ENCODE measurements around the gene MUC22.

- TF ChIP-seq RAD21 (IDR thresholded peaks at IDR 0.05; ENCODE audit: low read length) (no peak), CTCF (conservative IDR thresholded peaks at IDR 0.05; ENCODE audit: low read depth, low read length) (no peak), ELK1 (IDR thresholded peaks at IDR 0.05; ENCODE audit: borderline replicate concordance, low read depth, low read length) (no peak), POLR2A (IDR thresholded peaks at IDR 0.05; ENCODE audit: low read depth, low read length) (no peak), RFX5 (IDR thresholded peaks at IDR 0.05; ENCODE audit: low read depth, low read length) (no peak), SMC3 (IDR thresholded peaks at IDR 0.05; ENCODE audit: low read depth, low read length) (no peak), CHD1 (IDR thresholded peaks at IDR 0.05; ENCODE audit: low read depth, low read length) (no peak), MXI1 (IDR thresholded peaks at IDR 0.05; ENCODE audit: borderline replicate concordance, low read depth, low read length) (no peak), RCOR1 (IDR thresholded peaks at IDR 0.05; ENCODE audit: insufficient replicate concordance, low read length) (no peak), MAFK (IDR thresholded peaks at IDR 0.05; ENCODE audit: low read depth, low read length) (no peak), USF2 (IDR thresholded peaks at IDR 0.05; ENCODE audit: low read depth, low read length) (no peak), FOS (IDR thresholded peaks at IDR 0.05; ENCODE audit: low read depth, low read length) (no peak), CEBPB (IDR thresholded peaks at IDR 0.05; ENCODE audit: low read depth, low read length) (no peak)
These were observed 19.7 kb upstream of the MUC22 start for GRCh38 chr6:30990422-30991086.

Data from IMR-90 (cell line).